HL-60/S4 treated with retinoic acid at 250 ng/mL for 4 days and 3 days (cell line): ENCODE measurements around the gene MALL.
"Not testable (repeated sequence)": the region's sequence is repeated elsewhere in the genome, so short reads cannot be mapped to it uniquely, and the experiment has no call there.

ENCODE experiments used
- in situ Hi-C: fragments of 300-500 bp; cut with MboI; formaldehyde crosslinking; loops from 2 replicates; pipeline ENCODE4 v1.7.0; 2022; ENCODE audit warnings: low sequenced_read_pairs

MALL gene

DNA sequence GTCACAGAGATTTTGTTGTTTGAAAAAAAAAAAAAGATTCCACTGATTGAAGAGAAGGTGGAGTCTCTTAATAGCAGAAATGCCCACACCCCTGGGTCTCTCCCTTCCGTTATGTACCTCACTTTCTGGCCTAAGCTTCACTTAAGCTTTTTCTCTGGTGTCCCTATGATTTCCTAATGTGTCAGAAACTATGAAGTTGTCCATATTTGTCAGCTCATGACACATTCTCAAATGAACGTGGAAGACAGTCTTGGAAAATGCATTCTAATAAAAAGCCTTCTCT, 5.4 kb upstream of the MALL start:
- in situ Hi-C loops: no loop called here

DNA sequence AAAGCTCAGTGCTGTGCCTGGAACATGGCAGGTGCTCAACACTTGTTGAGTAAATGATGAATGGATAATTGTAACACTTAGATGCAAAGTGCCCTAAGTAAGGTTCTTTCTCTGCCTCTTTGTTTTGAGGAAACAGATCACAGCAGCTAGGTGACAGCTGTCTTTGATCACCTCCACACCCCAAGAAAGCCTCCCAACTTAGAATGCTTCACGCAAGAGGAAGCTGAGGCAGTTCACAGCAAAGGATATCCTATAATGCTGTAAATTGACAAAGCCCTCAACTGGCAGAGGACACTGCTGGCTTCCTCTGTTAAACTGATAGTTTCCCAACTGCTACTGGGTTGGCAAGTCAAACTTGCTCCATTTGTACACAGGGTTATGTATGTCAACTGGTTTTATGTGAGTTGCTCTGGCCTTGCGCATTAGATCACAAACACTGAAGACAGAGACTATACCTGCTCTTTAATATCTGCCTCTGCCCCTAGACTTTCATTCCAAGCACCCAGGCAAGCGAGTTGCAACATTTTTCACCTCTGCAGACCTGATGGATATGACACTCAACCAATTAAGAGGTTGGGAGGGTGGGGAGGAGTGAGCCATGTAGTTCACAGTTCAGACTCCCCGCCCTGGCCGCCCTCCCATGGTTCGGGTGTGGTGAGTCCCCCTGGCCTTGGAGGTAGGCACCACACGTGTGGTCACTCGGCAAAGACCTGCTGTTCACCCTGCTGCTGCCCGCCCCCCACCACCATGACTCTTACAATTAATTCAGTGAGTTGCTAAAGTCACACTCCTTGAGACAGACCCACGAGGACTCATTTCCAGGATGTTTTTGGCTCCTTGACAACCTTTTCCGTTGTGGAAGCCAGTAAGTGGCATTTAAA, 4.8 kb upstream of the MALL start:
- in situ Hi-C loops: no loop called here

- in situ Hi-C loops: no loop called here
These were observed 550 bp upstream of the MALL start for GRCh38 chr2:110116033-110116710.

DNA sequence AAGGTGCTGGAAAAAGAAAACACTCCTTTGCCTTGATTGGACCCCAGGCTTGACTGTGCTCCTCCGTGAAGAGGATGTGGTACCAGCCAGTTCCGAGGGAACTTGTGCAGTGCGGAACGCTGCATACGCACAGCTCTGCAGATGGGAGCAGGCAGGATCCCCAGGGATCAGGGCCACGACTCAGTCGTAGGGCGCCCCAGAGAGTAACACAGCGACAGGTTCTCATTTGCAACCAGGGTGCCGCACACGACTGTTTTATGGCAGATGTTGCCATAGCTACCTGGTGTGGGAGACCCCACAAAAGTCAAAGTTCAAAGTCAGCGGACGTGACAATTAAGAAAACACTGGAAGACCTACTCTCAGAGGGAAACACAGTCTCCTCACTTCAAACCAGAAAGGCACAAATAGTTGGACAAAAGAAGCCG, 779 bp downstream of the MALL start:
- in situ Hi-C loops: no loop called here

DNA sequence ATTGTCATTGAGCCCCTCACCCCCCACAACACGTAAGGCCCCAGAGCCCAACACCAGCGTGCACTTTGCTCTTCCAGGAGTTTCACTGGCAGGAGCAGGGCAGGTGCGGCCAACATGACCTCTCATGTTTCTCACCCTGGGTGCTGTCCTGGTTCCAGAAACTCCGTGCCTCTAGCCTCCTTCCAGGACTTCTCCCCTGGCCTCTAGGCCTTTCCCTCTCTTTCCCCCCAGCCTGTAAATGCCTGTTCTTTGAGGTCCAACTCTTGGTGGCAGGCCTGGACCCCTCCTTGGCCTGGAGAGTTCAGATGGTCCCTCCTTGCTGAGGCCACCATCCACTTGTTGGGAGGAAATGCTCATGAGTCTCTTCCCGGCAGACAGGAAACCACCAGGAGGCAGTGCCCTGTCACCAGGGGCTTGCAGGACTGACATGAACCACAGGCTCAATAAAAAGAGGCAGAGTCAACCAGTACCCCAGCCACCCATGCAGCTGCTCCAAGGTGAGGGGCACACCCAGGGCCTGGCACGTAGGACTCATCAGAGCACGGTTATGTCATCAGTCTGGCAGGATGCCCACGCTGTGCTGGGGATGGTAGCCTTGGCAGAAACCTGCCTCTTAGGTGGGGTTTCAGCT, 1.5 kb downstream of the MALL start:
- in situ Hi-C loops: no loop called here

- in situ Hi-C loops: not testable (repeated sequence)
These were observed 7.3 kb downstream of the MALL start for GRCh38 chr2:110108291-110108690.

DNA sequence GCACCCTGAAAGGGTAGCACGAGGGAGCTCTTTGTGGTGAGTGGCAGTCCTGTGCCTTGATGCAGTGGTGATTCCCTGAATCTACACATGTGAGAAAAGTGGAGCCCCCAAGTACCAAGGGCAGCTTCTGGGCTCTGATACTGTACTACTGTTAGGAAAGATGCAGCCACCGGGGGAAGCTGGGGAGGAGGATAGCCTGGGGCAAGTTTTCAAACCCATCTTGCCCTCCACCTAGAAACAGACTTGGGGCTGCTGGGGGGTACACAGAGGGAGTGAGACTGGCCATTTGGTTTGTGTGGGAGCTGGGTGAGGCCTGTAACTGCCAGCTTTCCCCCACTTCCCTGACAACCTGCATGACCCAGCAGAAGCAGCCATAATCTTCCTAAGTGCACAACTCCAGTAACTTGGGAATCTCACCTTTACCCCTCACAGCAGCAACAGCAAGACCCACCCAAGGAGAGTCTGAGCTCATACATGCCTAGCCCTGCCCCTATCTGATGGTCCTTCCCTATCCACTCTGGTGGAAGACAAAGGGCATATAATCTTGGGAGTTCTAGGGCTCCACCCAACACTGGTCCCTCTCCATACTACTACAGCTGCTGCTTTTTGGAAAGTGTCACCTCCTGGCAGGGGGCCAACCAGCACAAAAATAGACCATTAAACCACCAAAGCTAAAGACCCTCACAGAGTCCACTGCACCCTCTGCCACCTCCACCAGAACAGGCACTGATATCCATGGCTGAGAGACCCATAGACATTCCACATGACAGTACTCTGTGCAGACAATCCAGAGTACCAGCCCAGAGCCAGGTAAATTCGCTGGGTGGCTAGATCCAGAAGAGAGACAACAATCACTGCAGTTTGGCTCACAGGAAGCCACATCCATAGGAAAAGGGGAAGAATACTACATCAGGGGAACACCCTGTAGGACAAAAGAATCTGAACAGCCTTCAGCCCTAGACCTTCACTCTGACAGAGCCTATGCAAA, 8.2 kb downstream of the MALL start:
- in situ Hi-C loops: no loop called here

DNA sequence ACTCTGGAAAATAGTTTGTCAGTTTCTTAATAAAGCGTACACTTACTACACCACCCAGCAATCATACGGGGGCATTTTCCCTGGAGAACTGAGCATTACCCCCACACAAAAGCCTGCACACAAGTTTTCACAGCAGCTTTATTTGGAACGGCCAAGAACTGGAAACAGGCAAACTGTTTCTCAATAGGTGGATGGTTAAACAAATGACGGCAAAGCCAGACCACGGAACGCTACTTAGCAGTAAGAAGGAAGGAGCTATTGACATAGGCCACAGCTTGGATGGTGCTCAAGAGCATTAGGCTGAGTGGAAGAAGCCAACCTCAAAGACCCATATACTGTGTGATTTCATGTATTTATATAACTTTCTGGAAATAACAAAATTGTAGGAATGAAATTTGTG, 9.0 kb downstream of the MALL start:
- in situ Hi-C loops: no loop called here

DNA sequence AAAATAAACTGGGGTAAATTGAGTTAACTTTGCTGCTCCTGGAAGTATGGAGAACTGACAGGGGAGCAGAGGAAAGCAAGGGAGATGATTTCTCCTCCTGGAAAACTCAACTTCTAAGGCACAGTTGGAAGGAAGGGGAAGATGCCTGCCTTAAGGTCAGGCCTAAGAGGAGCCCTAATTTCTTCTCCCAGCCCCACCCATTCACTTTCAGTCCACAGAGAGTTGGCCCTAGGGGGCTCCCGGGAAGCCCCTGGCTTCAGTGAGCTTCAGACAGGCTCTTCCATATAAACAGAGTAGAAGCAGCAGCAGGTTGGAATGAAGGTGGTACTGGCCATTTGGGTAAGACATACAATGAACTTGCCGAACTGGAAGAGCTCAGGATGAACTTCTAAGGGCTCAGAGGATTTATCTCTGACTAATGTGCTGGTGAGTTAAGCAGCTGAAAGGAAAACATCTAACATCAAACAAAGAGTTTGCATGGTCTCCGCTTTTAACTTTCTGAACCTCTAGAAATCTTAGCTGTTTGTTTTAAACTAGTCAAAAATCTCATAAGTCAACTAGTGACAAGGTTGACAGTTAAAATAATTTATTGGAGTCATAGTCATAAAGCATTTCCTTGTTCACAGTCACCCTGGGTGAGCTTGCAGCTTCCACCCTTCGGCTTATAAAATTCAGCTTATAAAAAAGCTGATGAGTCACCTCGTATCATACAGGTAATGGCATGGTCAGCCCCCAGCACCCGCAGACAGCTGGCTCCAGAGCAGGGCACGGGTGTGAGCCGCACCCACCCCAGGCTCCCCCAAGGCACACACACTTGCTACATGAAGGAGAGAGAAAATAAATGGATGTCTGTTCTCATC, 9.8 kb downstream of the MALL start:
- in situ Hi-C loops: no loop called here

DNA sequence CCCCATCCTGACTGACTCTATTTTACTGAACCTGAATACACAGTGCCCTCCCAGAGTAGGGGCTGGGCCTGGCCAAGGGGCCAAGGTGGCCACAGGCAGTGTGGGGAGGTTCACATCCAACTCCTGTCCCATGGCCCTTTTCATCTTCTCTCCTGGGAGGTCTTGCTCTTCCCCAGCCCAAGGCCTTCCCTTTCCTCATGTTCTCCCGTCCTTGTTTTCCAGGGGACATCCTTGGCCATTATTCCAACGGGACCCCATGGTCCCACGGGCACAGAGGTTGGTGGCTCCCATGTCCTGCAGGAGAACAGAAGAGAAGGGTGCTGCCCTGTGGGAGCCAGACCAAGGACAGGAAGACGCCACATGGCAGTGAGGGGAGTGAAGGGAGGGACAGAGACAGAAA, 10.4 kb downstream of the MALL start:
- in situ Hi-C loops: no loop called here

DNA sequence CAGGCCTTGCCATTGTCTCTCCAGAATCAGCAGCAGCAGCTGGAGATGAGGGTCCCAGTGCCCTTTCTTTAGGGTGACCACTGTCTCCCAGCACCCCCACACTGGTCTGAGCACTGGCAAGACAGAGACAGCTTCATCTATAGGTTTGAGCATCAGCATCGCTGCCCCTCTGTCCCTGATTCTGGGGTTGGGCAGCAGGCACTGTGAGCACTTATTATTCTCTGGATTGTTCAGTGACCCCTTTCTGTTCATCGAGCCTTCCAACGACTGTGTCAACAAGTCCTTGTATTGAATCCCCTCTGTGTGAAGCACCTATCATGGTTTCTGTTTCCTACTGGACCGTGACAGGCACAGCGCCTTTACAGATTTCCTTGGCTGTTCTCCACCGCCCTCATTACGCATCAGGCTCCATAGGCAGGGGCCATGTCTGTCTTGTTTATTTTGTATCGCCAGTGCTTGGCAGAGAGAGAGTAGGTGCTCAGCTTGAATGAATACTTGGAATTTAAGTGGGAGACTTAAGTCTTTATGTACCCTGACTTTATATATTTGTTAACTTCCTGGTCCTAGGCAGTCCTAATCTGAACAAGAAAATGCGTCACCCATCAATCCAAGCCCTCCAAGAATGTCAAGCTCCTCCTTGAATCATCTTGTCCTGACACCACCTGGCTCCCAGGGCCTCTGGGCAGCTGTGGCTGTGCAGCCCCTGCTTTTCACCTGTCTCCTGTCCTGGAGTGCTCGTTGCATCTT, 11.4 kb downstream of the MALL start:
- in situ Hi-C loops: no loop called here

GRCh38 chr2:110103061-110103961, 12.3 kb downstream of the MALL start:
- in situ Hi-C loops: no loop called here

DNA sequence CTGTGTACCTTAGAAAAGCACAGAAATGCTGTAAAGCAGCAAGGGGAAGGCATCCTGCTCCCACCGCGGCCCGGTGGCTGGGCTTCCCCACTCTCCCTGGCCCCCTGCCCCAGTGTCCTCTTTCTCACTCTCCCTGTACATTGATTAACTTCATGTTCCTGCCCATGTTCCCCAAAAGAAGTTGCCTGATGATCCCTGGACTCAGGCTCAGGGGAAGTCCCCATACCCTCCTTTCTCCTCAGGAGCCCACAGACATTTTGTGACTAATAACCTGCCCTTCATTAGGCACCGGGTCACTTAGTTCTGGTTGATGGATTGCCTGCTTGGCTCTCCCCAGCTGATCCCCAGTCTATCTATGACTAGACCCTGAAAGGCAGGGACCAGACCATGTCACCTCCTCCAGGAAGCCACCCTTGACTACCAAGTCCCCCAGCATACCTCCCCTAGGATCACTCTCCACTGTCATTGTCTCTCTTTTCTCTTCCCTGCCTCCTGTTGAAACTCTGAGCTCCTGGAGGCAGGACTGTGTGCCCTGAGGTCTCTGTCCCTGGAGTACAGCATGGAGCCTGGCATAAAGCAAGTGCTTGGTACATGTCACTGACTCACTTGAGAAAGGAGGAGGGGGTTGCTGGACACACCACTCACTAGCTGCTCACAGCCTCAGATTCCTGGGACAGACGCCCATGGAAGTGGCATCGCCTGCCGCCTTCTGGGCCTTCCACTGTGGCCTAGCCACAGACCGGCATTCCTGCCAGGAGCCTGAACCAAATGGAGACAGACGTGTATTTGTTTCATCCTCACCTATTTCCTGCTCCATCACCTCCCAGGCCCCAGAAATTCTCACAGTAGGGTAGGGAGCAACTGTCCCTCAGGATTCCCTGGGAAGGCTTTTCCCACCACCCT, 13.5 kb downstream of the MALL start:
- in situ Hi-C loops: no loop called here

DNA sequence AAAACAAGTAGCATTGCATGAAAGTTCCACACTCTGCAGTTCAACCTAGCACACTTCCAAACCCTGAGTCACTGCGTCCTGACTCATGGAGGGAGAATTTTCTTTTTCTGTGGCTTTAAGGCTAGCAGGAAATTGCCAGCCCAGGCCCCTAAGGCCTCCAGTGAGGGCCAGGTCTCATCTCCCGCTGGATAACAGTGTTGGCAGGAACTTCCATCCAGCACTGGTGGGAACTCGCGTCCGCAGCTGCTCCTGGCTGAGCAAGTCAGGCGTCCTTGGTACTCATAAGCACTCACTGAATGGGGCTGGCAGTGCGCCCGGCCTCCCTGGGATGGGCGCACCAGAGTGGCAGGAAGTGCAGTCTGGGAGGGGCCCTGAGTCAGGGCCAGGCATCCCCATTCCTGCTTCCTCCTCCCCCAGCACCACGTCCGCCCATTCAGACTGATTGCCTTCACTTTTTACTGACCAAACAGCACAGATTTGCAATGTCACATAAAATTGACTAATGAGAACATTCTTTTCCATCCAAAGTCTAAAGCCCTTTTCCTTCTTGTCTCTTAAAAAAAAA, 14.3 kb downstream of the MALL start:
- in situ Hi-C loops: no loop called here

DNA sequence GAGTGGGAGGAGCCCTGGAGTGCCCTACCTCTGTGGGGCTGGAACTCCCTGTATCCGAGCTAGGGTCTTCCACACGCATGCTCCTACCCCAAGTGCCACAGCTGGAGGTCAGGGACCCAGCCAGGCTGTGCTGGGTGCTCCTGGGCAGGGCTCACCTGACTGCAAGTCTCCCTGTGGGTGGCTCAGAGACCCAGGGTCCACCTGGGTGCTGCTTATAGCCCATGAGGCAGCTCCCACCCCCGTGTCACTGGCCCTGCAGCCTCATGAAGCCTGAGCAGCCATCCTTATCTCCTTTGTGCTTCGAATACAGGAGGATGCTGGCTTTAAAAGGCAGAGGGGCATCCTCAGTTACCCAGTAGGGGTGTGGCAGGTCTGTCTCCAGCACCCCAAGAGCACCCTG, 14.7 kb downstream of the MALL start:
- in situ Hi-C loops: not testable (repeated sequence)

DNA sequence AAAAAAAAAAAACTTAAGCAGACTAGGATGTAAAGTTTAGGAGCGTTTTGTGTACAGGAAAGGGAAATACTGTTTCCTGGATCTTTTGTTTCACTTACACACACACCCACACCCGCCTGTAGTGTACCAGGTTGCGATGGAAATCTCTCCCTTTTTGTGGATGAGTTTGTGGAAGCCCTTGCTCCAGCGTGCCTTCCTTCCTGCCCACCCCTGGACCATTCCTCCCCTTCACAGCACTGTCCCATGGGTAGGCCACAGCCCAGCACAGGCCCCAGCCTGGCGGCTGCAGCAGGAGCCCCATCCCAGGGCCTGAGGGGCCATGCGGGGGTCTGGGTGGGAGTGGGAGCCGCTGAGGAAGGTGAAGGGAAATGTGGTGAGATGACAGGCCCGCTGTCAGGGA, 15.1 kb downstream of the MALL start:
- in situ Hi-C loops: no loop called here
